Stimulated activated CD8-positive, alpha-beta memory T cell treated with anti-CD3 and anti-CD28 coated beads, Interleukin-4, amount 100 ng/mL, for 24 hours (primary cell): ENCODE measurements around the gene POC1A.

Experiments used
- DNase-seq: peaks from one replicate; pipeline ENCODE4 v3.0.0-alpha.2; 2020; ENCODE audit warnings: low read depth

POC1A gene

GRCh38 chr3:52128118-52128683 lies 26.0 kb downstream of the POC1A start:
- no peak for DNase-seq

- DNase-seq, result no peak
Observed at GRCh38 chr3:52126500-52126899, 27.7 kb downstream of the POC1A start.

GRCh38 chr3:52126036-52126435 lies 28.2 kb downstream of the POC1A start:
- DNase-seq, result no peak

- DNase-seq, result no peak
Observed at GRCh38 chr3:52124766-52125165, 29.5 kb downstream of the POC1A start.

- DNase-seq, result no peak
Observed at GRCh38 chr3:52124126-52124525, 30.1 kb downstream of the POC1A start.

GRCh38 chr3:52123106-52123725 lies 31.0 kb downstream of the POC1A start:
- DNase-seq, result peak; percentile 62

- DNase-seq, result no peak
Observed at GRCh38 chr3:52122491-52122890, 31.7 kb downstream of the POC1A start.

GRCh38 chr3:52121813-52122212 lies 32.4 kb downstream of the POC1A start:
- DNase-seq, result no peak

- no peak for DNase-seq
Observed at GRCh38 chr3:52121464-52121805, 32.8 kb downstream of the POC1A start.

GRCh38 chr3:52120556-52121463 lies 33.4 kb downstream of the POC1A start:
- DNase-seq, result no peak

- DNase-seq, result no peak
Observed at GRCh38 chr3:52119826-52120225, 34.4 kb downstream of the POC1A start.

GRCh38 chr3:52119099-52119498 lies 35.1 kb downstream of the POC1A start:
- DNase-seq, result no peak

- DNase-seq, result no peak
Observed at GRCh38 chr3:52118156-52118875, 35.9 kb downstream of the POC1A start.

GRCh38 chr3:52117537-52117936 lies 36.7 kb downstream of the POC1A start:
- no peak for DNase-seq

GRCh38 chr3:52112056-52112455 lies 42.2 kb downstream of the POC1A start:
- DNase-seq, result no peak

GRCh38 chr3:52110502-52110901 lies 43.7 kb downstream of the POC1A start:
- DNase-seq, result no peak

GRCh38 chr3:52109611-52110301 lies 44.5 kb downstream of the POC1A start:
- no peak for DNase-seq

GRCh38 chr3:52108302-52109232 lies 45.7 kb downstream of the POC1A start:
- DNase-seq, result no peak

- DNase-seq, result no peak
Observed at GRCh38 chr3:52106951-52107611, 47.1 kb downstream of the POC1A start.
